Measurements from ENCODE around the gene SLC38A10.
"Not testable (repeated sequence)": the region's sequence is repeated elsewhere in the genome, so short reads cannot be mapped to it uniquely, and the experiment has no call there.

The SLC38A10 gene

DNA sequence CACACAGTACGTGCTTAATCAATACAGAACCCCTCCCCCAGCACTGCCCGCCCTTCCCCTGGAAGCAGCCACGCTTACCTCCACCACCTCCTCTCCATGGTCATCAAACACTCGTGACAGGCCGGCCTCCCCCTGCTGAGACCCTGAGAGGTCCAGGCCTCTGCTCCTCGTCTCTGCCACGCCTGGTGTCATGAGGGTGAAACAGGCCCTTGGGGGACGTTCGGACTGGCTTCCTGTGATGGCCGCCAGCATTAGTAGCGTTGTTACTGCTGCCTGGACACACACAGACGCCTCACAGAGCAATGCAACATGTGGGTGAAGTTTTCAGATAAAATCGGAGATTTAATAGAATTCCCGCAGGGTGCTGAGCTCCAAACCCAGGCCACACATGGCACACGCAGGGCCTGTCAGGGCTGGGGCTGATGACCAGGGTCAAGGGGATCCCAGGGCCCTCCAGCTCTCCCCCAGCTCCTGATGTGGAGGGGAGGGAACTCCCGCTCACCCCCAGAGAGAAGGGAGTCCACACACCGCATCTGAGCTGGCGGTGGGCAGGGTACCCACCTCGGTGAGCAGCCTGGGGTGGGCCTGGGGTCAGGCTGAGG lies 15.9 kb upstream of the SLC38A10 start:
- no peak for DNase-seq

DNA sequence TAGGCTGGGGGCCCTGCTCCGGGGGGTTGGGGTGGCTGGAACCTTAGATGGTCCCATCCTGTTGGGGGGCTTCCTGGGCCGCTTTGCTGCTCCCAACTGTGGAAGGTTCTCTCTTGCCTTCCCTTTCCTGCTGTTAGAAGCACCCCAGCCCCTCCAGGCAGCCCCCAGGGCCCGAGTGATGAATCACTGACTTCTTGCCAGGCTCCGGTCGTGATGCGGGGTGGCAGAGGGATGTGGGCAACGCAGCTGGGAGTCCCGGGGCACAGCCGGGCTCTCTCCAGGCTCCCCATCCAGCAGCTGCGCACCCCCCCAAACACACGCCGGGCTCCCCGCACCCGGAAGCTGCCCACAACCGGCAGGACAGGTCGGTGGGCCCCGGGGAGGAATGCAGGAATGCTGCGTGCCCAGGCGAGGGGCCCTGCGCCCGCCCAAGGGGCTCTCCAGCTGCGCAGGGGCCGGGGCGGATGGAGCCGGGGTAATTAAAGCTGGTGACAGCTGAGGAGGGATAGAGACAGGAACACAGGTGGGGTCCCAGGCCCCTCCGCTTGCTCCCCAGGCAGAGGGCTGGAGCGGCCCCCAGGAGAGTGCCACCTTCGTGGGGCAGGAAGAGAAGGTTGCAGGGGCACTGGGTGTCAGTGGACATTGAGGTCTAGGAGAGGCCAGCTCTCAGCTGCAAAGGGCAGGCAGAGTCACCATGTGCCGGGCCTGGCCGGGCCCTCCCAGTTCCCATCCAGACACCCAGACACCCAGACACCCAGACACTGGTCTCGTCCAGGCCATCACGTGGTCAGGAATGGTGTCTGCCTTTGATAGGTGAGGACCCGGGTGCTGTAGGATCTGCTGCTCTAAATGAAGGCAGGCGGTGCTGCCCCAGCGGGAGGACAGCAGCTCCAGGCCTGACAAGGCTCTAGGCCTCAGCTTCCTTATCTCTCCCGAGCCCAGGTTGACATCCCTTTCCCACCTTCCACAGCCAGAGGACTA lies 15.0 kb upstream of the SLC38A10 start:
- DNase-seq: no peak

DNA sequence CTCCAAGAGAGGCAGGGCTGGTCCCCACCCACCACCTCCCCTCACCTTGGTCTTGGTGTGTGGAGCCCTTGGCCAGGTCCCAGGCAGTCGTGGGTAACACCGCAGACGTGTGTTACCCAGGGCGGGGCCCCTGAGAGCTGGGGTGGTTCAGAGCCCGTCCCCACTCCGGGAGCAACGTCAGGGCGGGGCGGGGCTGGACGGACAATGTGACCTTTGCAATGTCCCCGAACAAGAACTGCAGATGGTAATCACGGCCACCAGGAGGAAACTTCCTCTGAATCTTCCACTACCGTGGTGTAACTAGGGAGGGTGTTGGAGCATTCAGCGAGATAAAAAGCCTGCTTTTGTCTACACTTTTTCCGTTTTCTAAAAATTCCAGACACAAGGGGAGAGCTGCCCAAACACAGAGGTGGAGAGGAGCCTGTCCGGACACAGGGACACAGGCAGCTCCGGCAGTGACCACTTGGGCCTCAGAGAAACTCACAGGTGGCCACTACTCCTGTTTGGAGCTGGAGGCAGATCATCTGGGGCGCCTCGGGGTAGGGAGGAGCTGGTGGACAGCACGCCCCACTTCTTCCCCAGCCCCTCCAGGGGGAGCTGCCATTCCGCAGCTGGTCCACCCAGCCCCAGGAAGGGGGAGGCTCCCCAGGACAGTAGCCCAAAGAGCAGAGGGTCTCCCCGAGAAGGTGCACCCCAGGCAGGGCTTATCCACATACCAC lies 14.2 kb upstream of the SLC38A10 start:
- peak; percentile 40 for DNase-seq

DNA sequence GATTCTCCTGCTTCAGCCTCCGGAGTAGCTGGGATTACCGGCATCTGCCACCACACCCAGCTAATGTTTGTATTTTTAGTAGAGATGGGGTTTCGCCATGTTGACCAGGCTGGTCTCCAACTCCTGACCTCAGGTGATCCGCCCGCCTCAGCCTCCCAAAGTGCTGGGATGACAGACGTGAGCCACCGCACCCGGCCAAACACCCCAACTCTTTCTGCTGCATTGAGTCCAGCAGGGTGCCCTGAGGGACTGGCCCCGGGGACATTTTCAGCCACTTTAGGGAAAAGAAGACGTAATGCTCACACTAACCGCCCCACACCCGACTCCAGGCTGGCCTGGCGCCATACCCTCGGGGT lies 13.7 kb upstream of the SLC38A10 start:
- DNase-seq: not testable (repeated sequence)

DNA sequence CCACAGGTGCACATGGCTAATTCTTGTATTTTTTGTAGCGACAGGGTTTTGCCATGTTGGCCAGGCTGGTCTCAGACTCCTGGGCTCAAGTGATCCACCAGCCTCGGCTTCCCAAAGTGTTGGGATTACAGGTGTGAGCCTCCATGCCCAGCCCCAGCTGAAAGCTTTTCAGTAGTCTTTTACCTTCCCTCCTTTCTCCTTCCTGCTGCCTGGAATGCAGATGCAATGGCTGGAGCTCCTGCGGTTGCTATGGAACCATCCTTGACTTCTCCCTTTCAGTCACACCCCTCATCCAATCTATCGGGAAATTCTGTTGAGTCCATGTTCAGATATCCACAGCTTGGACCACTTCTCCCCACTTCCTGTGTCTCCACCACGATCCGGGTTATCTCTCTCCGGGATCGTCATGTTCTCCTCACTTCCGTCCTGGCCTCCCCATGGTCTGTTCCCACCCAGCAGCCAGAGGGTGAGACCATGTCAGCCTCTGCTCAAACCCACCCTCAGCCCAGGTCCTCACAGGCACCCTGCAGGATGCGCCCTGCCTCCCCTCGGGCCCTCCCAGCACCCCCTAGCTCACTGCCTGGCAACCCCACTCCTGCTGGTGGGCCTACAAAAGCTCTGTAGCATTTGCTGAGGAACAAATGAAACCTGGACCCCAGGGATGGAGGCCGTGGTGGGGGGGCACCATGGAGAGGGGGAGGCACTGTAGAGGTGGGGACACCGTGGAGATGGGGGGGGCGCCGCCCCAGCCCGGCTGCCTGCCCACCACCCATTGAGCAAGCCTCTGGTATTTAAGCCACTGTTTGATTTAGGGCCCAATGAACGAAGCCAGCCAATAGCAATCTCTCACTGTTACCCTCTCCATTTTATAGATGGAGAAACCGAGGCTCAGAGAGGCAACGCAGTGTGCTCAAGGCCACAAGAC lies 12.8 kb upstream of the SLC38A10 start:
- DNase-seq: no peak

DNA sequence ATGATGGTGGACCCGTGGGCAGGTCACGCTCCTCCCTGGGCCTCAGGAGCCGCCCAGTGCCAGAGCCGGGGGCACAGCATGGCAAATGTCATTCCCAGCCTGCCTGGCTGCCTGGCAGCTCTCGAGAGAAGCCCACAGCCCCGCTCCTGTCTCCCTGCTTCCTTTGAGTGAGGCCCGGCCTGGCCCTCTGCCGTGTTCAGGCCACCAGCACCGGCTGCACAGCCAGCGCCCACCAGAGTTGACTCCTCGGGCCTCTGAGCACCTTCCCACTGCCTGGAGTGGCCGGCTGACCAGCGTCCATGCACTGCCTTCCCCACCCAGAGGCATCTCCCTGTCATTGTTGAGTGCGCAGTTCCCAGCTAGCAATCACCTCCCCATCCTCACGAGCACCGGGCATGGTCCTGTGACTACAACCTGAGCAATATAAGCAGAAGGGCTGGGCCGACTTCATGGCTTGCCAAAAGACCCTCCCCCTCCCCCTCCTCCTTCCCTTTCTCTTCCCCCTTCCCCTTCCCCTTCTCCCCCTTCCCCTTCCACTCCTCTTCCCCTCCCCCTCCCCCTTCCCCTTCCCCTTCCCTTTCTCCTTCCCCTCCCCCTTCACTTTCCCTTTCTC lies 11.9 kb upstream of the SLC38A10 start:
- DNase-seq: no peak

DNA sequence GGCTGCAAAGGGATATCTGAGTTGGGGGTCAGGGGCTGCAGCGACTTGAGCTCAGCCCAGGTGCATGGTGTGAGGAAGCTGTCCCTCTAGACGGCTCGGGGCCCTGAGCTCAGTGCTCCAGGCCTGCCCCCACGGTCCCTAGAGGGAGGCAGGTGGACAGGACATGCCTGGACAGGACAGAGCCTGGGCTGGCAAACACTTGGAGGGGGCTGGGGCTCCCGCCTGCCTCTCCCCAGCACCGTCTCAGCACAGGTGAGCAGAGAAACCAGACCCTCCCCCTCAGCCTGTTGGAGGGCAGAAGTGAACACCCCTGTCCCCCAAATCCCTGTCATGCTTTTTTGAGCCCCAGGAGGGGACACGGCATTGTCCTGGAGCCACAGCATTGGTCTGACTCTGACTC lies 11.4 kb upstream of the SLC38A10 start:
- no peak for DNase-seq

DNA sequence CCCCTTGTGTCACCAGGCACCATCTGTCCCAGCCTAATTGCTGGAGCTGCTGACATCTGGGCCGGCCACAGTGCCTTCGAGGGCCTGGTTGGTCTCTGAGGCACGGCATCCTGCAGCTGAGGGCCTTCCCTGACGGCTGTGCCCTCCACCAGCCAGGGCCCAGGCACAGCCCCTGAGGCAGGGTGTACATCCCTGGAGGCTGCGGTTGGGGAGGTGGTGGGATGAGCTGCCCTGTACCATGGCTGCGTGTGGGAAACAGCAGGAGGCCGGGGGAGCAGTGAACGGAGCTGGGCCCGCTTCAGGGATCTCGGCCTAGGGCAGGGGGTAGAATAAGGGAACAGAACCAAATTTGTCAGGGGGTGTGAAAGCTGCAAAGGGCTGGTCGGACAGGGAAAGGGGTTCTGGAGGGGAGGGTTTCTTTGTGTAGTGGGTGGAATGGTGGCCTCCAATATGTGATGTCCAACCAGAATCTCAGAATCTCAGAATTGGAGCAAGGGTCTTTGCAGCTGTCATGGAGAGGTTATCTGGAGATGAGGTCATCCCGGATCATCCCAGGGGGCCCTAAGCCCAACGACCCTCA lies 10.0 kb upstream of the SLC38A10 start:
- no peak for DNase-seq

DNA sequence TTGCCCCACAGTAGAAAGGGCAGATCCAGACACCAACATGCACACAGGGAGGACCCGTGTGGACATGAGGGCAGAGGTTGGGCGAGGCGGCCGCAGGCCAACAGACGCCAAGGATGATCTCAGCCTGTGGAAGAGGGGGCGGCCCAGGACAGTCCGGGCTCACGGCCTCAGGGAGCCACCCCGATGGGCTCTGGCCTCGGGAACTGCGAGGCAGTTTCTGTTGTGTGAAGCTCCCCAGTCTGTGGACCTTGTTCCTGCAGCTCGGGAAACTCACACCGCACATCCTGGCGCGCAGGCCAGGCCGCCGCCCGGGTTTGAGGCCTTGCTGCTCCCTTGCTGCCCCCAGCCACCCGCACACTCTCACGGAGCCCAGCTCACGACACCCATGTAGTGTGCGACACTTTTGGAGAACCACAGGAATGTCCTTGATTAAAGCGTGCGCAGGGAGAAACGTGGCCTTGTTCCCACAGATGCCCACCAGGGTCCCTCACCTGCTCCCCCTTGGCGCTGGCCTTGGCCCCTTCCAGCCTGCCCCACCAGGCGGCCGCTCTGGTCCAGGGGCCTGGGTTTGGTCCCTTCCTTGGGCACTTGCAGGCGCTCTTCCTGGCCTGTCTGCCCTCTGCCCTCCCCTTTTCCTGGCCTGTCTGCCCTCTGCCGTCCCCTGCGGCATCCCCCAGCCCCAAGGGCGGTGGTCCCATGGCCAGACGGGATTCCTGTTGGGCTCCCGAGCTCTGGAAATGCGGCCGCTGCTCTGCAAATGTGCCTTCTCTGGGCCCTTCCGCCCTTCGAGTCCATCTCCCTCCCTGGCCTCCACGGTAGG lies 9.3 kb upstream of the SLC38A10 start:
- no peak for DNase-seq

DNA sequence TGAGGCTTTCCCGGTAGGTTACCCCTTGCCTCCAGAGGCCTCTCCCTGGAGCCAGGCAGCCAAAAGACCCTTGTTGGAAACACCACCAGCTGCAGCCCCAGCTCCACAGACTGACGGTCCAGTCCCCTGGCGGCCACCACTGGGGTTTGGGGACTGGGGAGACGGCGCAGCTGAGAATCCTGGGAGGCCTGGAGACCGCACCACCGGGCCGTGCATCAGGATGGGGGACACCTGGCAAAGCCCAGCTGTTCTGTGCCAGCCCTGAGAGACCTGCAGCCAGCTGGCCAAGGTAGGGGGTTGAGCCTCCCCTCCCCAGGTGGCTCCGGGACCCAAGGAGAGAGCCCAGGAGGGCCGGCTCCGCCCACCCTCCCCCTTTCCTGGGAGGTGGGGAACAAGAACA lies 8.3 kb upstream of the SLC38A10 start:
- no peak for DNase-seq

DNA sequence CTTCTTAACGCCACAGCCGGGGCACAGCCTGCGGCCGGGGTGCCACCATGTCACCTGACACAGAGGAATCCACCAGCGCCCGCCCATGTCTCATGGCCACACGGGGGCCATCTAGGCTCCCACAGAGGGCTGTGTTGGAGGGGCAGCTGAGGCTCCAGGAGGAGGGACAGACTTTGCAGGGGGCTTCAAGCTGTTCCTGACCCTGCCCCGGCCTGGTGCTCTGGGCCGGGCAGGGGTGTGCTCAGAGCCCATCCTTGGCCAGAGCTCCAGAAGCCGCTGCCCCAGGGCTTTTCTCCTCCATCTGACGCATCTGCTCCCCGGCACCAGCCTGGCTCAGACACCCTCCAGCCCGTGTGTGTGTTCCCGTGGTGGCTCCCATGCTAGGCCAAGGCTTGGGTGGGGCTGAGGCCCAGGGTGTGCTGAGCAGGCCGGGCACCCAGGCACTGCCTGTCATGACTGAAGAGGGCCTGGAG lies 7.8 kb upstream of the SLC38A10 start:
- DNase-seq: no peak

DNA sequence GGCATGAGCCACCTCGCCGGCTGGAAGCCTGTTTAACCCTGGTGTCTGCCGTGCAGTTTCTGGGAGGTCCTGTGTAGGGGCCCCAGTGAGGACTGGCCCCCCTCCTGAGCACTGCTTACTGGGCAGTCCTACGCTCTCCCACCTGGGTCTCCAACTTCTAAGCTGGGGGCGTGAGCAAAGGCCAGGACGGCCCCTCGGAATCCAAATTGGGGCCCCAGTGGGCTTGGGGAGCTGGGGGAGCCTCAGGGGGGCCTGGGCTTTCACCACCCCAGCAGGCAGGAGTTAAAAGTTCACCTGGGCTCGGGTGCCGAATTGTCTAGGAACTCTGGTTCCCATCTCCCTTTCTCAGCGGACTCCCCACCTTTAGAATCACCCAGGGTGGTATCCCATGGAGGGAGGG lies 7.2 kb upstream of the SLC38A10 start:
- DNase-seq: no peak

DNA sequence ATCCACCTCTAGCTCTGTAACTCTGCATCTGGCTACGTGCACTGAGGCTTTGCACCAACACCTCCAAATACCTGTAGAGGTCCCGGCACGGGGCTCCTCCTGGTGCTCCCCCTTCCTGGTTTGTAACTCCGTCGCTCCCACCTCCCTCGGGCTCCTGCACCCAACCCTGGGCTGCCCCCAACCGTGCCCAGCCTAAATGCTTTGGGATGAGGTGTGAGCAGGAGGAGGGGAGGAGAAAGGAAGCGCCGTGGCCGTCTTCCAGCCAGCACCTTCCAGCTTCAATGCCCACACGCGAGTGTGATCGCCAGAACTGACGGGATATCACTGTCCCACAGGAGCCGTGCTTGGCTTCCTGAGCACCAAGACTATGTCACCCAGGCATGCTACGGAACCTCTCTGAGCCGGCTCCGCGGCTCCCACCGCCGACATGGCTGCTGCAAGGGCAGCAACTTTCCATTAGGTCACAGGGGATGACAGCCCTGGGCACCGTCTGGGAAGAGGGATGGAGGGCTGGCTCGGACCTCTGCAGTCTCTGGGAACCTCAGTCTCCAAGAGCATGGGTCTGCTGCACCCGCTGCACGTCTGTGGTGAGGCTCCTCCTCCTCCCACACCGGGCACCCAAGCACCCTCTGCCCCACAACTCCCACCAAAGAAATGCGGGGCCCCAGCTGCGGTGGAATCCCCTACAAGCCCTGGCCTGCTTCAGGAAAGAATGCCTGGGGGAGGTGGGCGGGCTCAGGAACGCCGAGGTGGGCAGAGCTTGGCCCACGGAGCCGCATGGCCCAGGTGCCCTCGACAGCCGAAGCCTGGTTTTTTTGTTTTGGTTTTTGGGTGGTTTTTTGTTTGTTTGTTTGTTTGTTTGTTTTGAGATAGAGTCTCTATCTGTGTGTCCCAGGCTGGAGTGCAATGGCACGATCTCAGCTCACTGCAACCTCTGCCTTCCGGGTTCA lies 6.4 kb upstream of the SLC38A10 start:
- DNase-seq: no peak

DNA sequence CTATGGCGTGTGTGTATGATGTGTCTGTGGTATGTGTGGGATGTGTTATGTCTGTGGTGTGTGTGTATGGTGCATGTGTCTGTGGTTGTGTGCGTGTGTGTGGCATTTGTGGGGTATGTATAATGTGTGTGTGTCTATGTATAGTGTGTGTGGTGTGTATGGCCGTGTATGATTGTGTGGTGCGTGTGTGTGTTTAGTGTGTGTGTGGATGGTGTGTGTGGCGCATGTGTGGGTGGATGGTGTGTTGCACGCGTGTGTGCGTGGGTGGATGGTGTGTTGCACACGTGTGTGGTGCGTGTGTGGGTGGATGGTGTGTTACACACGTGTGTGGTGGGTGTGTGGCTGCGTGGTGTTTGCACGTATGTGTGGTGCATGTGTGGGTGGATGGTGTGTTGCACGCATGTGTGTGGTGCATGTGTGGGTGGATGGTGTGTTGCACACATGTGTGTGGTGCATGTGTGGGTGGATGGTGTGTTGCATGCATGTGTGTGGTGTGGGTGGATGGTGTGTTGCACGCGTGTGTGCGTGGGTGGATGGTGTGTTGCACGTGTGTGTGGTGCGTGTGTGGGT lies 5.6 kb upstream of the SLC38A10 start:
- DNase-seq: no peak

DNA sequence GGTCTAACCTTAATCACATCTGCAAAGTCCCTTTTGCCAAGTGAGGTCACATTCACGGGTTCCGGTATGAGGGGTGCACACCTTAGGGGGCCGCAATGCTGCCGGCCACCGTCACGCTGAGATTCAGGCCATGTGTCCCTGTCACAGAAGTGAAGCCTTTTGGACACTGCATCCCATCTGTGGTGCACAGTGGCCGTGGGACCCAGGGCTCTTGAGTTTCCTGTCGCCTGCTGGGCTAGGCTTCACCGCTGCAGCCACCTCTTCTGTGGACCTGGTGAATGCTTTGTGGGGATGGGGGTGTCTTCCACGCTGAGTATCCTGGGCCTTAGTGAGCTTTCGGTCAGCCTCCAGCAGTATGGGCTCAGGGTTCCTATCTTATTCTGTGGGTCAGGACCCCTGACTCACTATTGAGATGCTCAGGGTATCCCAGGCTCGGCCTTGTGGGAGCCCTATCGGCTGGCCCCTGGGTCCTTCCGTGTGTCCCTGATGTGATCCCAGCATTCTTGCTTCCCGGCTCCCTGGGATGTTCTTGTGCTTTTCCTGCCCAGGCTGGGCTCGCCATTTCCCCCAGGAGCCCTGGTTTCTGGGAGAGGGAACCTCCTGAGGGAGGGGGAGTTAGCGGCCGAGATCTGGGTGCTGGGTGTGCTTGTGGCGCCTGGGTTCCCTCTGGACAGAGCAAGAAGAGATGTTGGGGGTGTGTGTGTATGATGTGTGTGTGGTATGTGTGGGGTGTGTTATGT lies 4.9 kb upstream of the SLC38A10 start:
- DNase-seq: no peak

DNA sequence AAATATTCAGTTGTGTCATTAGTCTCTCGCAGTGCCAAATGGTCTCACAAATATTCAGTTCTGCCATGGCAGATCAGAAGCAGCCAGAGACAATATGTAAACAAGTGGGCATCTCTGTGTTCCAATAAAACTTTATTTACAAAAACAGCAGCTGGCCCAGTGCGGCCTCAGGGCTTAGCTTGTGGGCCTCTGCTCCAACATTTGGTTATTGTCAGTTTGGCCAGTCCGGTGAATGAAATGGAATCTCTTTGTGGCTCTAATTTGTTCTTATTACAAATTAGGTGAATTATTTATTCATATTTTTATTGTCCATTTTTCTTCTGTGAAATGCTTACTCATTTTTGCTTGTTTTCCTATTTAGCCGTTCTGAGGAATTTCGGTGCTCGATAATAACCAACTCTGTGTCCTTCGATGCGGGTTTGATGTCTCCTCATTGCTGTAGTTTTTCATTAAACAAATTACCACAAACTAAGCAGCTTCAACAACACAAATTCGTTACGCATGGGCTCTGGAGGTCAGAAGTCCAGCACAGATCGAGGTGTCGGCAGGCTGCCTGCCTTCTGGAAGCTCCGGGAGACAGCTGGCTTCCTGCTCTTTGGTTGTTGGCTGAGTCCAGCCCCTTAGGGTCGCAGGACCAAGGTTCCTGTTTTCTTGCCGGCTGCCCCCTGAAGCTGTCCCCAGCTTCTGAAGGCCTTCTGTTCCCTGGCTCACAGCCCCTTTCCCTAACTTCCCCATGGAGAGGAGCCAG lies 4.1 kb upstream of the SLC38A10 start:
- DNase-seq: no peak

DNA sequence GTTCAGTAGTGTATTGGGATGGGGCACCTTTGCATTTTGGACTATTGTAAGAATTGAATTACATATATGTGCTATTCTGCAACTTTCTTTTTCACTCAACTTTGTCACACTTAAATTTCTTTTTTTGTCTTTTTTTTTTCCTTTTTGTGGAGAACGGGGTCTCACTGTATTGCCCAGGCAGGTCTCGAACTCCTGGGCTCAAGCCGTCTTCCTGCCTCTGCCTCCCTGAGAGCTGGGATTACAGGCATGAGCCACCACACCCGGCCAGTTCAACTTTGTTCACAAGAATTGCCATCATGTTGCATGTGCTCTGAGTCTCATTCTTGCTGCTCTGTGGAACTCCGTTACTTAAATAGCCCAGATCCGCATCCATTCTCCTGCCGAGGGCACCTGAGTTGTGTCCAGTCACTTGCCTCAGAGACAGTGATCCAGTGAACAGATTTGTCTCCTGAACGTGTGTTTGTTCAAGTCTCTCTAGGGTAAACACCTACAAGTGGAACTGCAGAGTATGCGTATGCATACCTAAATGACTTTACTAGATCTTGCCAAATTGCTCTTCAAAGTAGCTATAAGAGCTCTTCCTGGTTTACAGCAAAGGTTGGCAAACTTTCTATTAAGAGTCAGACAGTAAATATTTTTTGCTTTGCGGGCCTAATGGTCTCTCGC lies 3.4 kb upstream of the SLC38A10 start:
- DNase-seq: no peak

Measured in kidney glomerular epithelial cell (primary cell).